GM21786 (cell line): ENCODE measurements around the gene TIMP3.

Experiments
- ATAC-seq: cut with Tn5 transposase; IDR thresholded peaks from one replicate; pipeline ENCODE4 v1.9.1; 2021; ENCODE audit not compliant: unreplicated experiment

Gene TIMP3

GRCh38 chr22:32785321-32786026 lies 16.0 kb upstream of the TIMP3 start:
- ATAC-seq = no peak

GRCh38 chr22:32786027-32786418 lies 15.5 kb upstream of the TIMP3 start:
- ATAC-seq = no peak

- ATAC-seq = no peak
Observed at GRCh38 chr22:32788904-32789624, 12.4 kb upstream of the TIMP3 start.

GRCh38 chr22:32789797-32790620 lies 11.5 kb upstream of the TIMP3 start:
- ATAC-seq = no peak

- no peak for ATAC-seq
Observed at GRCh38 chr22:32791056-32791455, 10.4 kb upstream of the TIMP3 start.

- no peak for ATAC-seq
Observed at GRCh38 chr22:32791485-32791884, 10.0 kb upstream of the TIMP3 start.

- ATAC-seq = no peak
Observed at GRCh38 chr22:32793589-32793988, 7.9 kb upstream of the TIMP3 start.

GRCh38 chr22:32794449-32795213 lies 6.9 kb upstream of the TIMP3 start:
- ATAC-seq = no peak

GRCh38 chr22:32795214-32795596 lies 6.3 kb upstream of the TIMP3 start:
- no peak for ATAC-seq

GRCh38 chr22:32796865-32797573 lies 4.5 kb upstream of the TIMP3 start:
- no peak for ATAC-seq

- ATAC-seq = no peak
Observed at GRCh38 chr22:32799496-32799895, 2.0 kb upstream of the TIMP3 start.

GRCh38 chr22:32800158-32800882 lies 1.2 kb upstream of the TIMP3 start:
- no peak for ATAC-seq

GRCh38 chr22:32800994-32801536 lies 440 bp upstream of the TIMP3 start:
- ATAC-seq = no peak

GRCh38 chr22:32802237-32802765 lies 796 bp downstream of the TIMP3 start:
- ATAC-seq = no peak

GRCh38 chr22:32803020-32803737 lies 1.7 kb downstream of the TIMP3 start:
- ATAC-seq = no peak

- ATAC-seq = no peak
Observed at GRCh38 chr22:32803738-32804435, 2.4 kb downstream of the TIMP3 start.

- no peak for ATAC-seq
Observed at GRCh38 chr22:32804531-32805360, 3.2 kb downstream of the TIMP3 start.
